OCI-LY7 (cell line): Measurements from ENCODE around the gene MYO18A.

Source experiments
- CTCF ChIP-seq: fragments of 200-600 bp; sonication (generic); conservative IDR thresholded peaks from 2 replicates; pipeline ENCODE4 v1.5.1; 2014; ENCODE audit warnings: mild to moderate bottlenecking, antibody characterized with exemption, low read length, moderate library complexity, mixed read lengths
- EZH2phosphoT487 ChIP-seq: fragments of 200-600 bp; sonication (generic); IDR thresholded peaks from 2 replicates; pipeline ENCODE4 v1.6.1; 2018; ENCODE audit warnings: low read depth, borderline replicate concordance, mild to moderate bottlenecking, mixed run types, antibody characterized with exemption, low read length, moderate library complexity, mixed read lengths

GRCh38 chr17:29180788-29181160 is 576 bp upstream of the MYO18A start:
- TF ChIP-seq CTCF (no peak), EZH2phosphoT487 (no peak)
